ENCODE measurements around the gene FOLR2. TPM values are rescaled to one million over a fixed set of nuclear protein-coding genes. Genes with fewer than 3 reads are reported as not detected.

Gene FOLR2
- total RNA-seq, 4 donors from 2014 or later, result 7.5 to 14.6 (median 13.0) TPM

DNA sequence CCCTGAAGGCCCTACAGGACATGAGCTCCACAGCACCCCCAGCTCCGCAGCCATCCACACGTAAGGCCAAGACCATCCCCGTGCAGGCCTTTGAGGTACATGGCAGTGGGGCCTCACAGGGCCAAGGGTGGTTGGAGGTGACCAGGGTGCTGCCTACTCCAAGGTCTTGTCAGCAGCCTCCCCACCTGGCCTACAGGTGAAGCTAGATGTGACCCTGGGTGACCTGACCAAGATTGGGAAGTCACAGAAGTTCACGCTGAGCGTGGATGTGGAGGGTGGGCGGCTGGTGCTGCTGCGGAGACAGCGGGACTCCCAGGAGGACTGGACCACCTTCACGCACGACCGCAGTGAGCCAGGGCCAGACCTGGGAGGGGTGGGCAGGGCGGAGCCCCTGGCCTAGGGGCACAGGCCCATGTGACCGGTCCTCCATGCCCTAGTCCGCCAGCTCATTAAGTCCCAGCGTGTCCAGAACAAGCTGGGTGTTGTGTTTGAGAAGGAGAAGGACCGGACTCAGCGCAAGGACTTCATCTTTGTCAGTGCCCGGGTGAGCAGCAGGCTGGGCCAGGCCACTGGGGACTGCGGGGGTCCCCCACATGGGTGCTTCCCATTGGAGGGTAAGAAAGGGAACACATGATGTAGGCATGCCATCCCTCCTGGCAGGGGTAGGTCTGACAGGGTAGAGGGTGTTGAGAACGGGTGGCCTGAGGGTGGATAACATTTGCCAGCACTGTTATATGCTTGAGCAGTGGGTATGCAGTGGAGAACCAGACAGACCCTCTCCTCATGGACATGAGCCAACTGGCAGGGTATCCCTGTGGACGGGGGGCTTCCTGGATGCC, 13.6 kb downstream of the FOLR2 start:
- intact Hi-C loops (cut with DNase I; ENCODE audit: low total_unique reads), result no loop called here
- Histone ChIP-seq H3K4me1 (peaks cover 8 to 17% of the 10 kb centered on the region in 2 donors), H3K27me3 (no peaks in the 10 kb centered on the region), H3K27ac (no peak overlapping the region), H3K36me3 (peaks cover 0 to 80% of the 10 kb centered on the region in 2 donors), H3K4me3 (no peak overlapping the region), H3K9me3 (no peaks in the 10 kb centered on the region)
- DNase-seq, result no peak
- ATAC-seq, result no peak
- TF ChIP-seq, protein P1, sequence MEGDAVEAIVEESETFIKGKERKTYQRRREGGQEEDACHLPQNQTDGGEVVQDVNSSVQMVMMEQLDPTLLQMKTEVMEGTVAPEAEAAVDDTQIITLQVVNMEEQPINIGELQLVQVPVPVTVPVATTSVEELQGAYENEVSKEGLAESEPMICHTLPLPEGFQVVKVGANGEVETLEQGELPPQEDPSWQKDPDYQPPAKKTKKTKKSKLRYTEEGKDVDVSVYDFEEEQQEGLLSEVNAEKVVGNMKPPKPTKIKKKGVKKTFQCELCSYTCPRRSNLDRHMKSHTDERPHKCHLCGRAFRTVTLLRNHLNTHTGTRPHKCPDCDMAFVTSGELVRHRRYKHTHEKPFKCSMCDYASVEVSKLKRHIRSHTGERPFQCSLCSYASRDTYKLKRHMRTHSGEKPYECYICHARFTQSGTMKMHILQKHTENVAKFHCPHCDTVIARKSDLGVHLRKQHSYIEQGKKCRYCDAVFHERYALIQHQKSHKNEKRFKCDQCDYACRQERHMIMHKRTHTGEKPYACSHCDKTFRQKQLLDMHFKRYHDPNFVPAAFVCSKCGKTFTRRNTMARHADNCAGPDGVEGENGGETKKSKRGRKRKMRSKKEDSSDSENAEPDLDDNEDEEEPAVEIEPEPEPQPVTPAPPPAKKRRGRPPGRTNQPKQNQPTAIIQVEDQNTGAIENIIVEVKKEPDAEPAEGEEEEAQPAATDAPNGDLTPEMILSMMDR (IDR thresholded peaks at IDR 0.05 in 4 of 5, conservative IDR thresholded peaks at IDR 0.05 in 1 of 5), result no peak
- TF ChIP-seq POLR2A (IDR thresholded peaks at IDR 0.05), result no peak
- in situ Hi-C loops (cut with MboI; ENCODE audit: low sequenced_read_pairs in 4 of 4), result loop anchor here in 1 of 4 donors (10.0 kb wide), 1 partner anchor 195 kb away; no protein-coding TSS in a partner anchor

DNA sequence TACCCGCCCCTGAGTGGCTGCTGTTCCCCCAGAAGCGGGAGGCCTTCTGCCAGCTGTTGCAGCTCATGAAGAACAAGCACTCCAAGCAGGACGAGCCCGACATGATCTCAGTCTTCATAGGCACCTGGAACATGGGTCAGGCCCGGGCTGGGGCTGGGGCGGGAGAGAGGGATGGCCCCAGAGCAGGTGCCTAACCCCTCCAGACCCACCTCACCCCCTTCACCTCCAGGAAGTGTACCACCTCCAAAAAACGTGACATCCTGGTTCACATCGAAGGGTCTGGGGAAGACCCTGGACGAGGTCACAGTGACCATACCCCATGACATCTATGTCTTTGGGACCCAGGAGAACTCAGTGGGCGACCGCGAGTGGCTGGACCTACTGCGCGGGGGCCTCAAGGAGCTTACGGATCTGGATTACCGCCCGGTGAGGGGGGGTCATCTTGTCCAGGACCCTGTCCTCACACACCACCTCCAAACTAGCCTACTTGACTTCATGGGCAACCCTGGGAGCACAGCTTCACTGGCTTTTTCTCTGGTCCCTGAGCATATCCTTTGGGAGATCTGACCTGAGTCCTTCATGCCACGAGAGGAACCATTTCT, 14.3 kb downstream of the FOLR2 start:
- DNase-seq (no peak), ATAC-seq (no peak)
- H3K9me3 ChIP-seq, result no peaks in the 10 kb centered on the region
- in situ Hi-C loops (cut with MboI; ENCODE audit: low sequenced_read_pairs in 4 of 4), result loop anchor here in 1 of 4 donors (10.0 kb wide), 1 partner anchor 194 kb away; no protein-coding TSS in a partner anchor
- no peak overlapping the region for H3K27ac ChIP-seq
- H3K36me3 ChIP-seq, result peaks cover 0 to 85% of the 10 kb centered on the region in 2 donors
- H3K27me3 ChIP-seq, result no peaks in the 10 kb centered on the region
- intact Hi-C loops (cut with DNase I; ENCODE audit: low total_unique reads), result no loop called here
- H3K4me1 ChIP-seq, result peaks cover 1 to 9% of the 10 kb centered on the region in 2 donors
- H3K4me3 ChIP-seq, result no peak overlapping the region
- TF ChIP-seq POLR2A (IDR thresholded peaks at IDR 0.05), result no peak
- TF ChIP-seq, protein P1 (IDR thresholded peaks at IDR 0.05 in 4 of 5, conservative IDR thresholded peaks at IDR 0.05 in 1 of 5), result no peak

DNA sequence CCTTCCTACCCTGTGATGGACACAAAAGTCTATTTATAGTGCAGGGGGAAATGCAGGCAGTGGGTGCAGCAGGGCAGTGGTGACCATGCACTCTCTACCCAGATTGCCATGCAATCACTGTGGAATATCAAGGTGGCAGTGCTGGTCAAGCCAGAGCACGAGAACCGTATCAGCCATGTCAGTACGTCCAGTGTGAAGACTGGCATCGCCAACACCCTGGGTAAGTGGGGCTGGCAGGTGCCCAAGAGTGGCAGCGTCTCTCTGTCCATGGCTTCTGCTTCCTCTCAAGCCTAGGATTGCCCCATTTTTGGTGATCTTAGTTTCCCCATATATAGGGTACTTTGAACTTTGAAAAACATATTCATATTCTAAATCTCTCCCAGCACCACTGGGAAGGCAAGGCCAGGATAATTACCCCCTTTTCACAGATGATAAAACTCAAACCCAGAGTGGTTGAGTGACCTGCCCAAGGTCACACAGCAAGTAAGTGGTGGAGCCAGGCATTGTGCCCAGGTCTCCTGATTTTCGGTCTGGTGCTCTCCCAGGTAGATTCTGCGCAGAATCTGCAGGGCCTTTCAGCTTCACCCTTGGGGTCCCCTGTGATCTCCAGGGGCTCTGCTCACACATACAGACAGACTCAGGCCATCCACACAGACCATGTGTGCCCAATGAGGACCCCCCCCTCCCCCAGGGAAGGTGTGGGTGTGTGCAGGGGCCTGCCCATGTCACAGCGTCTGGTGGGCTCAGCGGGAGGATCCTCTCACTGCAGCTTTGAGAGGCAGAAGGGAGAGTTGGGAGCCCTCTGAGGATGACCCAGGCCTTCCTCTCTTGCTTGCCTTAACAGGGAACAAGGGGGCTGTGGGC, 15.0 kb downstream of the FOLR2 start:
- no peak for ATAC-seq
- H3K9me3 ChIP-seq, result no peaks in the 10 kb centered on the region
- no peak overlapping the region for H3K27ac ChIP-seq
- peaks cover 4 to 5% of the 10 kb centered on the region in 2 donors for H3K4me1 ChIP-seq
- intact Hi-C loops (cut with DNase I; ENCODE audit: low total_unique reads) (no loop called here), in situ Hi-C loops (cut with MboI; ENCODE audit: low sequenced_read_pairs in 4 of 4) (loop anchor here in 1 of 4 donors (10.0 kb wide), 1 partner anchor 193 kb away; no protein-coding TSS in a partner anchor)
- no peak for TF ChIP-seq POLR2A (IDR thresholded peaks at IDR 0.05)
- TF ChIP-seq, protein P1 (IDR thresholded peaks at IDR 0.05 in 4 of 5, conservative IDR thresholded peaks at IDR 0.05 in 1 of 5), result no peak
- H3K27me3 ChIP-seq, result no peaks in the 10 kb centered on the region
- no peak overlapping the region for H3K4me3 ChIP-seq
- peaks cover 0 to 85% of the 10 kb centered on the region in 2 donors for H3K36me3 ChIP-seq
- no peak for DNase-seq

DNA sequence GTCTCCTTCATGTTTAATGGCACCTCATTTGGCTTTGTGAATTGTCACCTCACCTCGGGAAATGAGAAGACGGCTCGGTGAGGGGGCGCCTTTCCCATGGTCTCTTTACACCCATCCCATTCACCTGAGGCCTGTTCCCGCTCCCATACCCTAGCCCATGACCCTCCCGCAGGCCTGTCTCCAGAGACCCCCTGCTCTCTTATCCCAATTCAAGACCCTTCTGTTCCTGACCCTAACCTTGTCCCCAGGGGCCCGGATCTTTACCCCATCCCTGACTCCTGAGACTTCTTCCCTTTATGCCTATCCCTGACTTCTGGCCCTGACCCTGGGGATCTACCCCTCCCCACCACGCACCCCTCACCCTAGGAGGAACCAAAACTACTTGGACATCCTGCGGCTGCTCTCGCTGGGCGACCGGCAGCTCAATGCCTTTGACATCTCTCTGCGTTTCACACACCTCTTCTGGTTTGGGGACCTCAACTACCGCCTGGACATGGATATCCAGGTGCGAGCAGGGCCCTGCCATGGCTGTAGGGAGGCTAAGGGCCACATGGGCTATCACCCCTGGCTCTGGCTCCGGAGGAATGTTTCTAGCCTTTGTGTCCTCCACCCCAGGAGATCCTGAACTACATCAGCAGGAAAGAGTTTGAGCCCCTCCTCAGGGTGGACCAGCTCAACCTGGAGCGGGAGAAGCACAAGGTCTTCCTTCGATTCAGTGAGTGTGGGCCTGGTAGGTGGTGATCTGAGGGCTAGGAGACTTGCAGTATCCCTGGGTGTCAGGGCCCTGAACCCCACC, 15.9 kb downstream of the FOLR2 start:
- no peaks in the 10 kb centered on the region for H3K9me3 ChIP-seq
- ATAC-seq (no peak), DNase-seq (no peak)
- TF ChIP-seq, protein P1 (IDR thresholded peaks at IDR 0.05 in 4 of 5, conservative IDR thresholded peaks at IDR 0.05 in 1 of 5), result no peak
- no peak for TF ChIP-seq POLR2A (IDR thresholded peaks at IDR 0.05)
- no peak overlapping the region for H3K27ac ChIP-seq
- peaks cover 0 to 89% of the 10 kb centered on the region in 2 donors for H3K36me3 ChIP-seq
- in situ Hi-C loops (cut with MboI; ENCODE audit: low sequenced_read_pairs in 4 of 4), result loop anchor here in 1 of 4 donors (10.0 kb wide), 1 partner anchor 192 kb away; no protein-coding TSS in a partner anchor
- no peak overlapping the region for H3K4me3 ChIP-seq
- H3K4me1 ChIP-seq, result peaks cover 0 to 6% of the 10 kb centered on the region in 2 donors
- intact Hi-C loops (cut with DNase I; ENCODE audit: low total_unique reads), result no loop called here
- H3K27me3 ChIP-seq, result no peaks in the 10 kb centered on the region

Data from gastrocnemius medialis (tissue), 4 donors.